PC-9 (cell line): ENCODE data around the gene CACNA1G. TPM values are rescaled to one million over a fixed set of nuclear protein-coding genes. Genes with fewer than 3 reads are reported as not detected.

ENCODE experiments used
- BruUV-seq: library from RNA; stranded (reverse); fragments of 400-500 nt; replicated peaks from 2 replicates; lab custom pipeline; 2021; lab: Mats Ljungman, UMichigan
- CTCF ChIA-PET: fragments of 300-600 bp; sonication (Branson Sonifier 250); formaldehyde crosslinking; loops from one replicate; lab custom pipeline; 2022; ENCODE audit warnings: antibody characterized with exemption; lab: Charles Lee
- POLR2A ChIA-PET: fragments of 300-600 bp; sonication (Branson Sonifier 250); formaldehyde crosslinking; loops from one replicate; lab custom pipeline; 2022; ENCODE audit warnings: antibody characterized with exemption; ENCODE audit not compliant: unreplicated experiment; lab: Charles Lee
- DNase-seq, 2 experiments: peaks; one replicate each; pipeline versions ENCODE4 v3.0.0 to v3.0.0-alpha.2; 2015 to 2022; ENCODE audit warnings: mixed read lengths in 1 of 2
- H2AFZ ChIP-seq: fragments of 200-600 bp; sonication (generic); 2 replicates; pipeline ENCODE4 v1.8.1; 2017; ENCODE audit warnings: antibody characterized with exemption
- H3F3A ChIP-seq: fragments of 200-600 bp; sonication (generic); 2 replicates; pipeline ENCODE4 v1.8.1; 2017; ENCODE audit warnings: antibody characterized with exemption, mild to moderate bottlenecking, low read depth; ENCODE audit not compliant: insufficient read depth
- H3K27ac ChIP-seq: fragments of 200-600 bp; sonication (generic); 2 replicates; pipeline ENCODE4 v1.6.1; 2016; ENCODE audit warnings: mixed run types
- H3K27me3 ChIP-seq: fragments of 200-600 bp; sonication (generic); 2 replicates; pipeline ENCODE4 v1.6.1; 2016; ENCODE audit warnings: low read depth, mixed run types; ENCODE audit not compliant: insufficient read depth
- H3K36me3 ChIP-seq: fragments of 200-600 bp; sonication (generic); 2 replicates; pipeline ENCODE4 v1.6.1; 2016; ENCODE audit warnings: low read depth, mixed run types
- H3K4me1 ChIP-seq: fragments of 200-600 bp; sonication (generic); replicated peaks from 2 replicates; pipeline ENCODE4 v1.6.1; 2016; ENCODE audit warnings: mixed run types; ENCODE audit not compliant: insufficient read depth
- H3K4me2 ChIP-seq: fragments of 200-600 bp; sonication (generic); 2 replicates; pipeline ENCODE4 v1.6.1; 2017; ENCODE audit warnings: mixed run types
- H3K4me3 ChIP-seq: fragments of 200-600 bp; sonication (generic); 2 replicates; pipeline ENCODE4 v1.6.1; 2016; ENCODE audit warnings: mixed run types
- H3K79me2 ChIP-seq: fragments of 200-600 bp; sonication (generic); 2 replicates; pipeline ENCODE4 v1.6.1; 2017; ENCODE audit warnings: low read depth, mixed run types
- H3K9me2 ChIP-seq: fragments of 200-600 bp; sonication (generic); 2 replicates; pipeline ENCODE4 v1.8.1; 2017; ENCODE audit warnings: mild to moderate bottlenecking; ENCODE audit not compliant: insufficient read depth
- H3K9me3 ChIP-seq: fragments of 200-600 bp; sonication (generic); 2 replicates; pipeline ENCODE4 v1.8.1; 2016; ENCODE audit warnings: low read depth; ENCODE audit not compliant: insufficient read depth
- H4K20me1 ChIP-seq: fragments of 200-600 bp; sonication (generic); 2 replicates; pipeline ENCODE4 v1.8.1; 2017; ENCODE audit not compliant: insufficient read depth
- EZH2 ChIP-seq: fragments of 200-600 bp; sonication (generic); IDR thresholded peaks from 2 replicates; pipeline ENCODE4 v1.8.0; 2017; ENCODE audit warnings: antibody characterized with exemption, low read depth
- intact Hi-C: fragments of 100-400 bp; cut with micrococcal nuclease; formaldehyde crosslinking; loops from one replicate; pipeline ENCODE4 v1.10.0; 2022; ENCODE audit not compliant: unreplicated experiment
- total RNA-seq: library from RNA; stranded (reverse); gene quantifications from 2 replicates; pipeline ENCODE4 v1.2.3, GENCODE V29; 2021
- TF ChIP-seq, protein P1 (sequence below): fragments of 200-600 bp; sonication (generic); conservative IDR thresholded peaks from 2 replicates; pipeline ENCODE4 v1.6.1; 2017; ENCODE audit warnings: mixed run types, antibody characterized with exemption, mild to moderate bottlenecking, moderate library complexity

The CACNA1G gene
- total RNA-seq, 1 experiment from 2014 or later = 0.46 TPM

DNA sequence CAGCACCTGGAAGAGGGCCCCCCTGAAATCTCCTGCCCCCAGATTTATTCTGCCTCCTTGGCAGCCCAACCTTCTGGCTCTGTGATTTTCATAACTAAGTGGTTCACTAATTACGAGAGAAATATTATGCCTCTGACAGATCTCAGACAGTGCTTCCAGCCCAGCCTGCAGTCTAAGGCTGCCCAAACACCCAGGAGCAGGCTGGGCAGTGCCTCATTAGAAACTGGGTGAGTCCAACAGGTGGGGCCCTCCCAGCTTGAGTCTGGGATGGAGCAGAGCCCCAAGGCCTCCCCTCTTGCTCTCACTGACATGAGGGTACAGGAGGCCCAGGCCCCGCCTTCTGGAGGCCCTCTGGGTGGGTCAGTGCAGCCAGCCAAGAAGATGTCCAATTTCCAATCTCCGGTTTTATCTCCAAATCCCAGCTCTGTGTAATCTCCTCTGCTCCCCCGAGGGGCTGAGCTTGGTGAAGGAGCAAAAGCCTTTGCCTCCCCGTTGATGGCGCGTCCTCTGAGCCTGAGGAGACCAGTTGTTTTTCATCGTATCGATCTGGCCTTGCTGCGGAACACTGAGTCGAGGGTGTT lies 54.0 kb downstream of the CACNA1G start:
- no peak overlapping the region for H2AFZ ChIP-seq
- H3K27ac ChIP-seq = no peak overlapping the region
- no peak overlapping the region for H3K4me3 ChIP-seq
- TF ChIP-seq EZH2 = no peak
- TF ChIP-seq, protein P1, sequence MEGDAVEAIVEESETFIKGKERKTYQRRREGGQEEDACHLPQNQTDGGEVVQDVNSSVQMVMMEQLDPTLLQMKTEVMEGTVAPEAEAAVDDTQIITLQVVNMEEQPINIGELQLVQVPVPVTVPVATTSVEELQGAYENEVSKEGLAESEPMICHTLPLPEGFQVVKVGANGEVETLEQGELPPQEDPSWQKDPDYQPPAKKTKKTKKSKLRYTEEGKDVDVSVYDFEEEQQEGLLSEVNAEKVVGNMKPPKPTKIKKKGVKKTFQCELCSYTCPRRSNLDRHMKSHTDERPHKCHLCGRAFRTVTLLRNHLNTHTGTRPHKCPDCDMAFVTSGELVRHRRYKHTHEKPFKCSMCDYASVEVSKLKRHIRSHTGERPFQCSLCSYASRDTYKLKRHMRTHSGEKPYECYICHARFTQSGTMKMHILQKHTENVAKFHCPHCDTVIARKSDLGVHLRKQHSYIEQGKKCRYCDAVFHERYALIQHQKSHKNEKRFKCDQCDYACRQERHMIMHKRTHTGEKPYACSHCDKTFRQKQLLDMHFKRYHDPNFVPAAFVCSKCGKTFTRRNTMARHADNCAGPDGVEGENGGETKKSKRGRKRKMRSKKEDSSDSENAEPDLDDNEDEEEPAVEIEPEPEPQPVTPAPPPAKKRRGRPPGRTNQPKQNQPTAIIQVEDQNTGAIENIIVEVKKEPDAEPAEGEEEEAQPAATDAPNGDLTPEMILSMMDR = no peak
- H3F3A ChIP-seq = peaks cover 7% of the 10 kb centered on the region; the same call in 1 of the 2 replicates
- H4K20me1 ChIP-seq = no peaks in the 10 kb centered on the region
- DNase-seq = no peak
- no peaks in the 10 kb centered on the region for H3K36me3 ChIP-seq
- intact Hi-C loops = no loop called here
- H3K79me2 ChIP-seq = no peaks in the 10 kb centered on the region
- H3K9me3 ChIP-seq = no peaks in the 10 kb centered on the region
- H3K4me2 ChIP-seq = no peak overlapping the region
- H3K9me2 ChIP-seq = no peaks in the 10 kb centered on the region
- ChIA-PET CTCF (interaction anchor here (0.6 kb wide), 1 partner anchor 11 kb away, joined by 3 read pairs; no protein-coding TSS in a partner anchor), POLR2A (no interaction called here)
- no peaks in the 10 kb centered on the region for H3K4me1 ChIP-seq
- no TSS peak for BruUV-seq
- H3K27me3 ChIP-seq = peaks cover 24% of the 10 kb centered on the region

DNA sequence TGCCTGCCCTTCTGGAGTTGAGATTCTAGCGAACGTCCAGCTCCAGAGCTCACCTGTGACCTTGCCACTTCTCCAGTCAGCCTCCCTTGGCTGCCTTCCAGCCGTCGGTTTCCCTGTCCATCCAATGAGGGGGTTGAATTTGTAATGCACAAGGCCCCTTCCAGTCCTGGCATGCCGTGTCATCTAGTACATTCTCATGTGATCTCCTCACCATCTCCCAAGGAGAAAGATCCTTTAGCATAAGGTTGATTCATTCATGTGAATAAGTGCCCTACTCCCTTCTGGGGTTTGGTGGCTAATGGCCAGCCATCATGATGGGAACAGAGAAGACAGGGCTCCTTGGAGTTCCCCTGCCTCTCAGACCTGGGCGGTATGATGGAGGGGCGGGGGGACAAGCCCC lies 55.3 kb downstream of the CACNA1G start:
- DNase-seq = no peak
- Histone ChIP-seq H2AFZ (no peak overlapping the region), H3K4me2 (no peak overlapping the region), H3K4me3 (no peak overlapping the region), H3K9me2 (no peaks in the 10 kb centered on the region), H4K20me1 (no peaks in the 10 kb centered on the region), H3K27me3 (peaks cover 12% of the 10 kb centered on the region; the same call in 1 of the 2 replicates), H3K4me1 (no peaks in the 10 kb centered on the region), H3F3A (no peaks in the 10 kb centered on the region; the same call in 1 of the 2 replicates), H3K27ac (no peak overlapping the region), H3K36me3 (no peaks in the 10 kb centered on the region), H3K9me3 (no peaks in the 10 kb centered on the region), H3K79me2 (no peaks in the 10 kb centered on the region)
- ChIA-PET CTCF (no interaction called here), POLR2A (no interaction called here)
- TF ChIP-seq, protein P1 = no peak
- TF ChIP-seq EZH2 = no peak
- no TSS peak for BruUV-seq
- intact Hi-C loops = no loop called here

DNA sequence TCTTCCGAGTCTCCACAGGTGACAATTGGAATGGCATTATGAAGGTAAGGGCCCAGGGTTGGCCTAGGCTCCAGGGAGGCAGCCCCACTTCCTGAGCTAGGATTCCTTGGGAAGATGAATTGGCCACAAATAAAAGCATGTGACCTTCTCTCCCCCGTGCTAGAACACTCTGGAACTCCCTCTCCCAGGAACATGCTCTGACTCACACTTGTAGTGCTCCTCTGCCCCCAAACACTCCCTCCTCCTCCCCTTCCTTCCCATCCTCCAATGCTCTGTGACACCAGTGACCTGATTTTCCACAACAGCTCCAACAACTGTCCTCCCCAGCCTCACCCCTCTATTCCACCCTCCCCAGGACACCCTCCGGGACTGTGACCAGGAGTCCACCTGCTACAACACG lies 57.8 kb downstream of the CACNA1G start:
- no peak overlapping the region for H3K27ac ChIP-seq
- intact Hi-C loops = no loop called here
- no peak overlapping the region for H3K4me3 ChIP-seq
- no peaks in the 10 kb centered on the region for H3K4me1 ChIP-seq
- H3K27me3 ChIP-seq = peaks cover 12% of the 10 kb centered on the region; the same call in 1 of the 2 replicates
- DNase-seq = no peak
- no peaks in the 10 kb centered on the region for H3K36me3 ChIP-seq
- no peaks in the 10 kb centered on the region; the same call in 1 of the 2 replicates for H3F3A ChIP-seq
- H4K20me1 ChIP-seq = no peaks in the 10 kb centered on the region
- CTCF ChIA-PET = no interaction called here
- H2AFZ ChIP-seq = no peak overlapping the region
- H3K9me2 ChIP-seq = no peaks in the 10 kb centered on the region
- POLR2A ChIA-PET = no interaction called here
- H3K4me2 ChIP-seq = no peak overlapping the region
- BruUV-seq = no TSS peak
- no peaks in the 10 kb centered on the region for H3K79me2 ChIP-seq
- H3K9me3 ChIP-seq = no peaks in the 10 kb centered on the region
- no peak for TF ChIP-seq EZH2
- TF ChIP-seq, protein P1 = no peak
